Epithelial cell of esophagus (primary cell): Measurements from ENCODE around the gene KLHL9.

Source experiments
- DNase-seq: peaks from one replicate; pipeline ENCODE4 v3.0.0; 2010; ENCODE audit warnings: low read depth
- H3K4me3 ChIP-seq: 2 replicates; pipeline ENCODE4 v1.5.1; 2011; ENCODE audit warnings: mild to moderate bottlenecking, low read length, control low read depth
- CTCF ChIP-seq: IDR thresholded peaks from 2 replicates; pipeline ENCODE4 v1.5.1; 2011; ENCODE audit warnings: low read depth, mild to moderate bottlenecking, low read length, control low read depth, inconsistent platforms; ENCODE audit not compliant: insufficient read depth; ENCODE audit errors: missing control alignments

Gene KLHL9

GRCh38 chr9:21331676-21332402 lies 3.4 kb downstream of the KLHL9 start:
- TF ChIP-seq CTCF, result no peak
- no peak overlapping the region for H3K4me3 ChIP-seq
- no peak for DNase-seq

- TF ChIP-seq CTCF, result peak; percentile 66
- H3K4me3 ChIP-seq, result no peak overlapping the region
- DNase-seq, result peak; percentile 54
Observed at GRCh38 chr9:21326526-21327139, 8.6 kb downstream of the KLHL9 start.

- DNase-seq, result no peak
- no peak overlapping the region for H3K4me3 ChIP-seq
- no peak for TF ChIP-seq CTCF
Observed at GRCh38 chr9:21324047-21324446, 11.2 kb downstream of the KLHL9 start.

GRCh38 chr9:21322911-21323461 lies 12.2 kb downstream of the KLHL9 start:
- no peak for TF ChIP-seq CTCF
- H3K4me3 ChIP-seq, result no peak overlapping the region
- DNase-seq, result no peak

- no peak overlapping the region for H3K4me3 ChIP-seq
- no peak for DNase-seq
- no peak for TF ChIP-seq CTCF
Observed at GRCh38 chr9:21320465-21320864, 14.7 kb downstream of the KLHL9 start.

- peak; percentile 71 for TF ChIP-seq CTCF
- H3K4me3 ChIP-seq, result no peak overlapping the region
- DNase-seq, result peak; percentile 54
Observed at GRCh38 chr9:21317956-21318923, 17.0 kb downstream of the KLHL9 start.
